Measurements from ENCODE around the gene SPAM1.

GRCh38 chr7:123995617-123996326 lies 70.7 kb downstream of the SPAM1 start:
- TF ChIP-seq POLR2A (IDR thresholded peaks at IDR 0.05) (no peak), CTCF (IDR thresholded peaks at IDR 0.05) (no peak), POLR2AphosphoS5 (IDR thresholded peaks at IDR 0.05) (no peak)
